Brain pericyte (primary cell): ENCODE results near the gene NUP188.
A peak's percentile ranks its signal among the peaks of the same experiment; 100 is the strongest.
"Not testable (repeated sequence)": the region's sequence is repeated elsewhere in the genome, so short reads cannot be mapped to it uniquely, and the experiment has no call there.

Source experiments
- DNase-seq: peaks from one replicate; pipeline ENCODE4 v3.0.0-alpha.2; 2012; ENCODE audit warnings: low read depth, low spot score

Gene NUP188

GRCh38 chr9:128940946-128941755 is 6.3 kb upstream of the NUP188 start:
- DNase-seq = no peak

- DNase-seq = no peak
These were observed 3.5 kb upstream of the NUP188 start for GRCh38 chr9:128943832-128944620.

GRCh38 chr9:128944966-128945365 is 2.5 kb upstream of the NUP188 start:
- not testable (repeated sequence) for DNase-seq

- no peak for DNase-seq
These were observed 1.5 kb upstream of the NUP188 start for GRCh38 chr9:128945798-128946501.

- DNase-seq = no peak
These were observed 775 bp upstream of the NUP188 start for GRCh38 chr9:128946571-128947276.

- DNase-seq = no peak
These were observed 297 bp upstream of the NUP188 start for GRCh38 chr9:128947277-128947526.

GRCh38 chr9:128961403-128961802 is 13.9 kb downstream of the NUP188 start:
- DNase-seq = not testable (repeated sequence)

GRCh38 chr9:128969491-128969890 is 22.0 kb downstream of the NUP188 start:
- DNase-seq = no peak

GRCh38 chr9:128972956-128973355 is 25.5 kb downstream of the NUP188 start:
- DNase-seq = no peak

GRCh38 chr9:128979111-128979510 is 31.6 kb downstream of the NUP188 start:
- DNase-seq = no peak

- DNase-seq = no peak
These were observed 36.0 kb downstream of the NUP188 start for GRCh38 chr9:128983536-128983935.

- no peak for DNase-seq
These were observed 39.2 kb downstream of the NUP188 start for GRCh38 chr9:128986671-128987070.

- DNase-seq = peak; percentile 20
These were observed 40.3 kb downstream of the NUP188 start for GRCh38 chr9:128987805-128988204.

GRCh38 chr9:128992995-128993394 is 45.5 kb downstream of the NUP188 start:
- DNase-seq = no peak

- no peak for DNase-seq
These were observed 48.3 kb downstream of the NUP188 start for GRCh38 chr9:128995791-128996190.

GRCh38 chr9:128998462-128998861 is 51.0 kb downstream of the NUP188 start:
- DNase-seq = no peak

GRCh38 chr9:128999581-129000206 is 52.2 kb downstream of the NUP188 start:
- DNase-seq = no peak

GRCh38 chr9:129001504-129002325 is 54.2 kb downstream of the NUP188 start:
- DNase-seq = no peak

GRCh38 chr9:129002992-129003391 is 55.5 kb downstream of the NUP188 start:
- no peak for DNase-seq

GRCh38 chr9:129004173-129004572 is 56.7 kb downstream of the NUP188 start:
- not testable (repeated sequence) for DNase-seq
